ENCODE measurements around the gene KIF16B. TPM values are rescaled to one million over a fixed set of nuclear protein-coding genes. Genes with fewer than 3 reads are reported as not detected.

KIF16B gene
- total and polyA plus RNA-seq, 10 of the 15 experiments (the other 5 are each of a cell fraction or from before 2014, with no cell fraction given): 0.21 to 5.2 (median 3.0) TPM

GRCh38 chr20:16469395-16469905 is 103.8 kb downstream of the KIF16B start:
- no peaks in the 10 kb centered on the region for H3K4me1 ChIP-seq (ENCODE audit: control insufficient read depth, insufficient read depth, low read length)
- no peak overlapping the region for H3K4me3 ChIP-seq
- no peaks in the 10 kb centered on the region for H3K27me3 ChIP-seq (replicated peaks in 1 of 2; ENCODE audit: control insufficient read depth in 2 of 2, insufficient read depth in 2 of 2, low read length in 1 of 2)
- TF ChIP-seq RUNX3 (IDR thresholded peaks at IDR 0.05; ENCODE audit: low read length) (no peak), POU2F2 (IDR thresholded peaks at IDR 0.05; ENCODE audit: borderline replicate concordance, low read depth, low read length) (no peak), ETV6 (conservative IDR thresholded peaks at IDR 0.05 in 1 of 2, IDR thresholded peaks at IDR 0.05 in 1 of 2; ENCODE audit: borderline replicate concordance in 1 of 2, low read depth in 1 of 2) (no peak), BRCA1 (IDR thresholded peaks at IDR 0.05; ENCODE audit: low read depth, low read length) (no peak), SUZ12 (IDR thresholded peaks at IDR 0.05; ENCODE audit: unreplicated experiment) (no peak), RBBP5 (conservative IDR thresholded peaks at IDR 0.05) (no peak), SREBF2 (IDR thresholded peaks at IDR 0.05; ENCODE audit: low read length) (no peak), SKIL (IDR thresholded peaks at IDR 0.05; ENCODE audit: low read depth, poor library complexity, severe bottlenecking) (no peak), SUPT20H (IDR thresholded peaks at IDR 0.05; ENCODE audit: borderline replicate concordance, control insufficient read depth, low read depth, low read length) (no peak)
- ATAC-seq: no peak
- ChIA-PET RAD21 (ENCODE audit: unreplicated experiment) (no interaction called here), CTCF (interaction anchor here (1.0 kb wide), 1 partner anchor 190 kb away, joined by 4 read pairs; no protein-coding TSS in a partner anchor), POLR2A (no interaction called here), SMC1A (ENCODE audit: uncharacterized antibody, unreplicated experiment) (no interaction called here)
- H3K9me3 ChIP-seq (replicated peaks; ENCODE audit: control insufficient read depth, insufficient read depth, low read length): peaks cover 2% of the 10 kb centered on the region; the same call in 2 of the 3 replicates
- 72% methylated on average over 5 of the region's 5 CpGs for WGBS (ENCODE audit: insufficient coverage, insufficient replicate concordance, low lambda C conversion rate, missing lambda C conversion rate)
- no peak for DNase-seq (ENCODE audit: low read depth, low spot score)
- no peaks in the 10 kb centered on the region for H3K79me2 ChIP-seq (ENCODE audit: control insufficient read depth, insufficient read depth, low read length)
- H4K20me1 ChIP-seq (ENCODE audit: control insufficient read depth, insufficient read depth): no peaks in the 10 kb centered on the region
- H3K27ac ChIP-seq (ENCODE audit: control insufficient read depth, insufficient read depth): no peak overlapping the region
- in situ Hi-C loops (cut with MboI): no loop called here
- no peak for FAIRE-seq
- BruUV-seq (replicated peaks): no TSS peak
- intact Hi-C loops (cut with micrococcal nuclease; ENCODE audit: unreplicated experiment): no loop called here
- no peak overlapping the region for H3K4me2 ChIP-seq (ENCODE audit: control insufficient read depth, insufficient read depth)
- no peaks in the 10 kb centered on the region for H3K36me3 ChIP-seq (ENCODE audit: control insufficient read depth in 2 of 2, insufficient read depth in 2 of 2, low read length in 1 of 2)
- no peak overlapping the region for H3K9ac ChIP-seq (ENCODE audit: control insufficient read depth, insufficient read depth, low read length)
- no peak overlapping the region for H2AFZ ChIP-seq (ENCODE audit: control insufficient read depth, low read depth, low read length)

All from GM12878 (cell line).